Dermis blood vessel endothelial cell (primary cell): ENCODE data around the gene KLHL17. TPM values are rescaled to one million over a fixed set of nuclear protein-coding genes. Genes with fewer than 3 reads are reported as not detected.

Experiments used
- DNase-seq: peaks from one replicate; pipeline ENCODE4 v3.0.0; 2010
- total RNA-seq: library from RNA; depleted of rRNA; stranded (reverse); fragments of >200 nt; gene quantifications from 2 replicates; pipeline ENCODE4 v1.2.3, GENCODE V29; 2014

KLHL17 gene
- total RNA-seq, 1 donor from 2014 or later = 8.0 TPM

DNA sequence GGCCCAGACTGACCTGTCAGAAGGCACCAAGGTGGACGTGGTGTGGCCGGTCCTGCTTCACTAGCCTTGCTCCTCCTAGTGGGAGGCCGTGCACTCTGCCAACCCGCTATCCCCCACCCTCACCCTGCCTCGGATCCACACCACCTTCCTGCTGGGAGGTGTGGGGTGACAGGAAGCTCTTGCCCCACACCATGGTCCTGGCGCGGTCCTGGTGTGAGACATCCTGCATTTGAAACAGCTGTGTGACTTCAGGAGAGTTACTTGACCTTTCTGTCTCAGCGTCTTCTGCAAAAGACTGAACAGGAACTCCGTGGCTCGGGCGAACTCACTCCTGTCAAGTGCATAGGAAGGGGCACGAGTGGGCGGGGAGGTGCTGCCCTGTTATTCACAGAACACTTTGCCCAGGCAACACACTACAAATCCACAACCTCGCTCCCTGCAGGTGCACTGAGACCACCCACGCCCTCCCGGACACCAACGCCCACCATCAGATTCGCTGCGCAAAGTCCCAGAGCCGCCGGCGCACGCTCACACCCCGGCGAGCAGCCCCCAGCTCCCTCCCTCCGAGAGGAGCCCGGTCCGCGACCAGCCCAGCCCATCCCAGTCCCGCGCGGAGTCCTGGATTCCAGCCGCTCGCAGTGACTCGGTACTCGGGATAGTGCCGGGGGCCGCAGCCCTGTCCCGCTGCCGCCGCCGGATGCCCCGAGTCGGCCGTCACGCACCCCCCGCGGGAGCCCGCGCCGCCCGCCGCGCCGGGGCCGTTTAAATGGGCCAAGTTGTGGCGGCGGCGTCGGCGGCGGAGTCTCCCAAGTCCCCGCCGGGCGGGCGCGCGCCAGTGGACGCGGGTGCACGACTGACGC lies 37.0 kb upstream of the KLHL17 start, which contains the start of gene SAMD11:
Gene SAMD11 (plus strand): TSS at position 793 of the 860 bp plus-strand sequence. CDS start 509 bp downstream, outside the sequence.
- peak; percentile 82 for DNase-seq

DNA sequence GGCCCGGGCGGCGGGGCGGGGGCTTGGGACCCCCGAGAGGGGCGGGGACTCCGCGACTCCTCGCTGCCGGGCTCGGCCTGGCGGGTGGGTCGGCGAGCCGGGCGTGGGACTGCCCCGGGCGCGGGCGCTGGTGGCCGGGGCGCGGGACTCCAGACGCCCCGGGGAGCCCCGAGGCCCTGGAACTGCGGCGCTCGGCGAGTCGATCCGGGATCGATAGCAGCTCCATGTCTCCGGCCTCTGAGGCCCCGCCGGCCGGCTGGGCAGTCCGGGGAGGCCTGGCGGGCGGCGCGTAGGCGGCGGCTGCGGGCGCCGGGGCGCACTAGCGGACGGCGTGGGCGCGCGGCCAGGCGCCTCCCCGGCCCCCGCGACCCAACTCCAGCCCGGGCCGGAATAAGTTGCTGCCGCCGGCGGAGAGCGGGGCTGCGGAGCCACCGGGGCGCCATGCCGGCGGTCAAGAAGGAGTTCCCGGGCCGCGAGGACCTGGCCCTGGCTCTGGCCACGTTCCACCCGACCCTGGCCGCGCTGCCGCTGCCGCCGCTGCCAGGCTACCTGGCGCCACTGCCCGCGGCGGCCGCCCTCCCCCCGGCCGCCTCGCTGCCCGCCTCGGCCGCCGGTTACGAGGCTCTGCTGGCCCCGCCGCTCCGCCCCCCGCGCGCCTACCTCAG lies 36.3 kb upstream of the KLHL17 start:
- no peak for DNase-seq

DNA sequence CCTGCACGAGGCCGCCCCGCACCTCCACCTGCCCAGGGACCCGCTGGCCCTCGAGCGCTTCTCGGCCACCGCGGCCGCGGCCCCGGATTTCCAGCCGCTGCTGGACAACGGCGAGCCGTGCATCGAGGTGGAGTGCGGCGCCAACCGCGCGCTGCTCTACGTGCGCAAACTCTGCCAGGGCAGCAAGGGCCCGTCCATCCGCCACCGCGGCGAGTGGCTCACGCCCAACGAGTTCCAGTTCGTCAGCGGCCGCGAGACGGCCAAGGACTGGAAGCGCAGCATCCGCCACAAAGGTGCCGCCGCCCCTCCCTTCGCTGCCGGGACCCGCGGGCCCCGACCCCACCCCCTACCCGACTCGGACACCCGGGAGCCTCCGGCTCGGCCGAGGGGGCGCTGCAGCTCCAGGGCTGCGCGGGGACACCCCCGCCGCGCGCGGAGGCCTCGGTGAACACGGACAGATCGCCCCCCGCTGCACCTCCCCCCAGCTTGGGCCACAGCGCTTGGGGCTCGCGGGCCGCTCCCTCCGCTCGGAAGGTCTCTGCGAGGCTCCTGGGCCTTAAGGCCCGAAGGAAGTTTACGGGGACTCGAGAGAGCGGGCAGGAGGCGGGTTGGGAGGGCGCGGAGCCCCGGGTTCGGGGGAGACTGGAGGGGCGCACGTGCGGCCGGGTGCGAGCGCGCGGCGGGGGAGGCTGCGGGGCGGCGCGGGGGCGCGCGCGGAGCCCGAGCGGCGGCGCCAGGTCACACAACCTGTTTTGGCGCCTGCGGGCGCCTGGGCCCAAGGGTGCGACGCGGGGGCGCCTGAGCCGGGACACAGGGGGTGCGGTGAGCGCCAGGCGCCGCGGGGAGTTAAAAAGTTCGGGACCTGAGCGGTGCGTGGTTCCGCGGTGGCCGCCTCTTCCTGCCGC lies 35.5 kb upstream of the KLHL17 start:
- peak; percentile 37 for DNase-seq

DNA sequence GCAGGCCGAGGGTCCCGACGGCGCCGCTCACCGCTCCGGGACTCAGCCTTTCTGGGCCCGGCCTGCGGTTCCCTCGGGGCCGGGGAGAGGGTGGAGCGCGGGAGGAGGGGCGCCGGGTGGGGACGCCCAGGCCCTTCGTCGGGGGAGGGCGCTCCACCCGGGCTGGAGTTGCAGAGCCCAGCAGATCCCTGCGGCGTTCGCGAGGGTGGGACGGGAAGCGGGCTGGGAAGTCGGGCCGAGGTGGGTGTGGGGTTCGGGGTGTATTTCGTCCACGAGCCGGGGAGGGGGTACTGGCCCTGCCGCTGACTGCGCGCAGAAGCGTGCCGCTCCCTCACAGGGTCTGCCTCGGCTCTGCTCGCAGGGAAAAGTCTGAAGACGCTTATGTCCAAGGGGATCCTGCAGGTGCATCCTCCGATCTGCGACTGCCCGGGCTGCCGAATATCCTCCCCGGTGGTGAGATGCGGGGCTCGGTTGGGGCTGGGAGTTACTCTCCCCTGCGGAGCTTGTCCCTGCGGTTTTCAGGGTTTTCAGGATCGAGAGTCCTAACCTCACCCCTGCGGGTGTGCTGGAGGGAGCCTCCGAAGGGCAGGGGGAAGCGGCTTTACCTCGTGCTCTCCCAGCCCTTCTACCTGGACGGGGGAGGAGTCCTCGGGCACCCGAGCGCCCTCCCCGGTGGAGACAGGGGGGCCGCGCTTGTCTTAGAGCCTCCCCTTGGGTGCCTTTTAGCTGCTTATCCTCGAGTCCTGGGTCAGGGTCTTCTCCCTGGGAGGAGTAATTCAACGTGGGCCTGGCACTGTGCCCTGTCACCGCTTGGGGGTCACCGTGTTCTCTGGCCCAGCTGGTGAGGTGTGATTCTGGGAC lies 34.6 kb upstream of the KLHL17 start:
- no peak for DNase-seq

DNA sequence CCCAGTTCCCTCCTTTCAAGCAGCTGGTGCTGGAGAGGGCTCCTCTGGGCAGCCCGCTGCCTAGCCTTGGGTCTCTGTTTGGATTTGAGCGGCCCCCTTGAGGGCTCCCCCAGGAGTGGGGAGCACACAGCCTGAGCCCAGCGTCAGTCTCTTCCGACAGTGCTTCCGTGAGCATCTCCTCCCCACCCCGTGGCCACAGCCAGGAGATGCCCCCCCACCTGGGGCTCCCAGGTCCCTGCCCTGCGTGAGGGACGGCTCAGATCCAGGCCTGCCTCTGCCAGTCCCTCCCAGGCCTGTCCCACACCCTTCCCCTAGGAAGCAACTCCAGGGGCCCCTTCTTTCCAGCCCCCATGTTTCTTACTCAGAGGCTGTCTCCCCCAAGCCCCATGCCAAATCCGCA lies 33.1 kb upstream of the KLHL17 start:
- no peak for DNase-seq

DNA sequence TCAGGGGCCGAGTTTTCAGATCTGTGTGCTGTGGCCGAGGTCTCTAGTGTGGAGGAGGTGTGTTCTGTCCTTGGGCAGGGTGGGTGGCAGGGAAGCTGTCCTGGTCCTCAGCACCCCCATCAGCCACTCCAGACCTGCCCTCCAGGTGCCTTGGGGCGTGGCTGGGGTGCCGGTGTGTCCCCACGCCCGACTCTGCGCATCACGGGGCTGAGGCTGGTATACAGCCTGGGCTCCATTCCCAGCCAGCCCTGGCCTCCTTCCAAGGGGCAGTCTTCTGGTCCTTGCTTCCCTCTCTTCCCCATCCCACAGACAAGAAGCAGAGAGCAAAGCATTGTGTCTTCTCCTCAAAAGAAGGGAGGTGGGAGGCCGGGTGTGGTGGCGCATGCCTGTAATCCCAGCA lies 32.6 kb upstream of the KLHL17 start:
- DNase-seq = no peak

DNA sequence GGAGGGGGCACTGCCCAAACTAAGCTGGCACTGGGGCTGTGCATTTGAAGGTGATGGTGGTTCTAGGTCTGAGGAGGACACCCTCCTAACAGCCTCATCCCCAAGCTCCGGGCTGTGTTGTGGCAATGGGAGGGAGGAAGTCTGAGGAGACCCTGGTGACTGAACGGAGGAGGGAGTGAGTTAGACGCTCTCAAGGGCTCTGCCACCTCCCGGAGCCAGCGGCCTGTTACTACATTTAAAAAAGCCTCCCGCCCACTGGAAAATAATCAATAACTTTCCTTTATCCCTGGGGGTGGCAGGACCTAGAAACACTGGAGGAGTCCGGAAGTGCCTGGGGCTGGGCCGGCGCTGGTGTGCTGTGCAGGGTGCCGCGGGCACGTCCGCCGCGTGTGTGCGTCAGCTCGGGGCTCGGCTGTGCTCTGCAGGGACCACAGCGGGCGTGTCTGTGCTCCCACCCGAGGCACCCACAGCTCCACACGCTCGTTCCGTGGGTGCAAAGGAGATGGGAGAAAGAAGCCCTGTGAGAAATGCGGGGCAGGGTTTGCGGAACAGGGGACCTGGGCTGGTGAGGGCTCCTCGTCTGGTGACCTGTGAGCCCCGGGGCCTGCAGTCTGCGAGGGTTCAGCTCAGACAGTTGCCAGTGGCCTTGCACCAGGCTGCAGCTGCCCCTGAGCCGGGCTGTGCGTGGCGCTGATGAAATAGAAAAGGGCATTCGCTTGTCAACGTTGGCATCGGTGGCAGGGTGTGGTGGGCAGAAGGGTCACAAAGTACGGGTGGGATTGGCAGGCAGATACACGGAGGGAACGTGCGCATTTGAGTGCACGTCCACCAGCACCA lies 31.3 kb upstream of the KLHL17 start:
- DNase-seq = no peak

DNA sequence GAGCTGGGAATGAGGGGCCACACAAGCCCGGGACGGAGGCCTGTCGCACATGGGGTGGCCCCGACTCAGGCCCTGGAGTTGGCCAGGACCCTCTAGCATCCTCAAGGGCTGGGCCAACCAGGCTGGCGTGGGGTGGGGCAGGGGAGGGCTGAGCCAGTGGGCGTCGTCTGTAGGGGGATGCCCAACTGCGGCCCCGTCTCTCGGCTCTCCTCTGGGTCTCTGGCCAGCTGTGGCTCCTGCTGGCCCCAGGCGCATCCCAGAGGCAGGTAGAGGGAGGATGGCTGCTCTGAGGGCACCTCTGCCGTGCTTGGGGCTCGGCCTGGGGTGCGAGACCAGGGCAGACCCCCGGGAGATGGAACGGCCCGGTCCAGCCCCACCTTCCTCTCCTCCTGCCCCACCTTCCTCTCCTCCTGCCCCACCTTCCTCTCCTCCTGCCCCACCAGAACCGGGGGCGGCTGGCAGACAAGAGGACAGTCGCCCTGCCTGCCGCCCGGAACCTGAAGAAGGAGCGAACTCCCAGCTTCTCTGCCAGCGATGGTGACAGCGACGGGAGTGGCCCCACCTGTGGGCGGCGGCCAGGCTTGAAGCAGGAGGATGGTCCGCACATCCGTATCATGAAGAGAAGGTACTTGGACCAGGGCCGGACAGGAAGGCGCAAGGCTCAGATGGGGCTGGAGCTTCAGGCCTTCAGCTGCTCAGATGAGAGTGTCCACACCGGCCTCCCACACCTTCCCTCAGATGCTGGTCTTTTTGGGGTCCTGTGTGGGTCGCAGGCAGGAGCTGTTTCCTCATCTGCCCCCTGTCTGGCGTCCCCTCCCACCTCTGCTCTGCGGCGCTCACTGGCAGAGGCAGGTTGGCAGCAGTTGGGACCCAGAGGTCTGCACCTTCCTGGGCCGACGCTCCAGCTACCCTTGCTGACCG lies 30.4 kb upstream of the KLHL17 start:
- no peak for DNase-seq

DNA sequence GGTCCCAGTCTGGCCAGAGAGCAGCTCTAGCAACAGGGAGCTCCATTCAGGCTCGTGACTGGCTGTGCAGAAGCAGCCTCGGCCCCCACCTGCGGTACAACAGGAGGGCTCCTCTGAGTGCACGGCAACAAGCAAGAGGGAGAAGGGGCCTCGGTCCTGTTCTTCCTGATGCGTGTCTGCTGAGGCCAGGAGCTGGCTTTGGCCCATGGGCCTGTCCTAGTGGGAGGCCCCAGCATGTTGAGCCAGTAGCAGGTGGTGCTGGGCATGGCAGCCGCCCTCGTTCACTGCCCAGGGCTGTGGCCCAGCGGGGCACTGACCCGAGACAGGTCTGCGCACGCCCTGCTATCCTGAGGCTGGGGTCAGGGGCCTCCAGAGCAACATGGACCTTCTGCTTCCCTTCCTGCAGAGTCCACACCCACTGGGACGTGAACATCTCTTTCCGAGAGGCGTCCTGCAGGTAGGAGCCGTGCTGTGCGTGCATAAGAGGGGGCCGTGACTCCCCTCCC lies 29.7 kb upstream of the KLHL17 start:
- no peak for DNase-seq

DNA sequence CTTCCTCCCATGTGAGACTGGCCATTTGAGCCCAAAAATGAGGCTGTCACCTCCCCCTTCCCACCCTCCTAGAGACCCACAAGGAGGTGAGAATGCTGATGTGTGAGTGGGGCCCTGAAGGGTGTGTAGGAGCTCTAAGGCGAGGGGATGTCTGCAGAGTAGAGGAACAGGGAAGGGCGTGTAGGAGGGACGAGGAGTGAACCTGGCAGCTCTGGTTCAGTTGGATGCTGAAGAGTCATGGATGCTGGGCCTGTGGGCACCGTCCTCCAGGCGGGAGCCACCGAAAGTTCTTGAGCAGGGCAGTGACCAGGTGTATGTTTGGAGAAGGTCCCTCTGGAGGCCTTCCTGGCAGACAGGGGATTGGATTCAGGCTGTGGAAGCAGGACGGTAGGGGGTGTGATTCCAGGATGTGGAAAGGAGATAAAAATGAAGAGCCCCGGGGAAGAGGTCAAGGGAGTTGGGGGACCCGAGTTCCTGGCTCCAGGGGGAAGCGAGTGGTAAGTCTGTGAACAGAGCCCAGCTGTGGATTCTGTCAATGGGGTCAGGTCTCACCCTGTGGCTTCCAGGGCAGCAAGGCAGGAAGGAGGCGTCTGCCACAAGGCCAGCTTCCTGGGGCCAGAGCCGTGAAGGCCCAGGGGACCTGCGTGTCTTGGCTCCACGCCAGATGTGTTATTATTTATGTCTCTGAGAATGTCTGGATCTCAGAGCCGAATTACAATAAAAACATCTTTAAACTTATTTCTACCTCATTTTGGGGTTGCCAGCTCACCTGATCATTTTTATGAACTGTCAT lies 28.8 kb upstream of the KLHL17 start:
- no peak for DNase-seq

DNA sequence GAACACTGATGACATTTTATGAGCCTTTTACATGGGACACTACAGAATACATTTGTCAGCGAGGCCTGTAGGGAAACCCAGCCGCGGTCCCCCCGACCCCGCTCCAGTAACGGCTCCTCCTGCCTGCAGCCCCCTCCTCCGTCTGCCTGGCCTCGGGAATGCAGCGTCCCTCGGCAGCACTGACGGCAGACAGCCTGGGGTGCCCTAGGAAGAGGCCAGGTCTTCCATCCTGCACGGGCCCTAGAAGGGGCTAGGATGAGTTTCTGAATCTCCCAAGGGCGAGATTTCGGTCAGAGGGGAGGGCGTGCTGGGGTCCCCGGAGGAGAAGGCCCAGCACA lies 28.2 kb upstream of the KLHL17 start:
- DNase-seq = no peak

DNA sequence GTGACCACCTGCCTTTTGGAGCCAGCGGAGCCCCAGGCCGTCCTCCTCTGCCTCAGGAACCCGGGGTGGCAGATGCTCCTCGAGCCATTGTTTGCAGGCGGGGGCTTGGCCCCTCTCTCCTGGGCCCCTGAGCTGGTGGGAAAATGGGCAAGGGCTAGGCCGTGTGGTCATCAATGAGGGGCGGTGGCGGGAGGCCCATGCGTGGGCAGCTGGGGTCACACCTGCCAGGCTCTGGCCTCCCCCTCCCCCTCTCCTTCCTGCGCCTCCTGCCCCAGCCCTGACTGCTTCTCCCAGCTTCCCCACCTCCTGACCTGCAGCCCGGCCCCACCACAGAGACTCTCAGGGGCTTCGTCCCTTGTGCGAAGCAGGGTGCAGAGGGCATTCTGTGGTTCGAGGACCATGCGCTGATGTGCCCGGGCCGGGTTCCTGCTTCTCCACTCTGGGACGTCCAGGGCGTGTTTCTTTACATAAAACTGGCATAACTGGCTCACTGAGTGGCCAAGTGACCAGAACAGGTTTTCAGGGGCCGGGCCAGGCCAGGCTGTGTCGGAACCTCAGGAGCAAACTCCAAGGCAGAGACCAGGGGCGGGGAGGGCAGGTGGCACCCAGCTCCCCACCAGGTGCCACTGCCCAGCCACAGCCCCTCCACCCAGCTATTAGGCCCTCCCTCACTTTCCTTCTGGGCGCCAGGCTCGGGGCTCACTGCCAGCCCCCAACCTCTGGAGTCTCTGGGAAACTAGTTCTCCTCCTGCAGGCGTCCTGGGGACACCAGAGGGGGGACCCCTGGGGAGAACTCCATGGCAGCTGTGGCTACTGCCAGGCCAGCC lies 27.4 kb upstream of the KLHL17 start:
- DNase-seq = no peak

DNA sequence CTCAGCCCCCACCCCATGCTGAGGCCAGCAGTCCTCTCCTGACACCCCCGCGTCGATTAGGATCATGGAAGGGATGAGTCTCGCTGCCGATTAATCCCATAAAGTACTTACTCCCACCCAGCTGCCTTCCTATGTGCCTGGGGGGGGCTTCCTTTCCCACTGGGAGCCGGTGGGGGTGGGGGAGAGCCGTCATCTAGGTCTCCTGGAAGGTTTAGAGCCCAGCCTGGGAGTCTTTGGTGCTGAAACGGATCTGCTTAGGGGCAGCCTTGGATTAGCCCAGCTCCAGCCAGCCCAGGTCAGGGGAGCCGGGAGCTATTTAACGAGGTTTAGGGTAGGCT lies 26.8 kb upstream of the KLHL17 start:
- DNase-seq = no peak

DNA sequence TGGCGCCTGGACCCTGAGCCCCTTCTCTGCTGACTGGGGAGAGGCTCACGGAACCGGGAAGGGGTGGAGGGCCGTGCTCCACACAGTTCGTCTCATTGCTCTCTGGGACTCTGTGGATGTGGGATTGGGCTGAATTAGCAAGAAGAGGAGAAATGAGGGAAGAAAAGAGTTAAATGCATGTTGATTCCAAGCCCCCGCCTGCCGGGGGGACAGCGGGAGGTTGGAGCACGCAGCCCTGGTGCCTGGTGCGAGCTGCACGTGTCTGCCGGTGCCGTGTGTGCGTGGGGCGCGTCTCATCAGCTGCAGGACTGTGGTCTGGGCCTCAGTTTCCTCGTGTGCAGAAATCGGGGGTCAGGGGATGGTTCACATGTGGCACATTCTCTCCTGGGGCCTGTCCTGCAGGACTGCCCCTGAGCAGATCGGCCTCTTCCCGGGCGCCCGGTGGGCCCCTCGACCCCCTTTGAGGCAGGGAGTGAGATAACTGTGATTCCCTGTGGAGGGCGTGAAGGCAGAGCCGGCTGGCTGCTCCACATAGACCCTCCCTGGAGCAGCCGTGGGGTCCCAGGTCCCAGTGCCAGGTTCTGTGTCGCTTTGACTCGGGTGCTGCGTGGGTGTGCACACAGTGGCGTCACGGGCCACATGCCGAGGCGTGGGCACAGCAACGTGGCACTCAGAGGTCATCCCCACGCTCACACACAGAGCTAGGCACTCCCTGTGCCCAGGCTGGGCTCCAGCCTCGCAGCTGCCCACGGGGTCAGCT lies 25.2 kb upstream of the KLHL17 start:
- DNase-seq = no peak

DNA sequence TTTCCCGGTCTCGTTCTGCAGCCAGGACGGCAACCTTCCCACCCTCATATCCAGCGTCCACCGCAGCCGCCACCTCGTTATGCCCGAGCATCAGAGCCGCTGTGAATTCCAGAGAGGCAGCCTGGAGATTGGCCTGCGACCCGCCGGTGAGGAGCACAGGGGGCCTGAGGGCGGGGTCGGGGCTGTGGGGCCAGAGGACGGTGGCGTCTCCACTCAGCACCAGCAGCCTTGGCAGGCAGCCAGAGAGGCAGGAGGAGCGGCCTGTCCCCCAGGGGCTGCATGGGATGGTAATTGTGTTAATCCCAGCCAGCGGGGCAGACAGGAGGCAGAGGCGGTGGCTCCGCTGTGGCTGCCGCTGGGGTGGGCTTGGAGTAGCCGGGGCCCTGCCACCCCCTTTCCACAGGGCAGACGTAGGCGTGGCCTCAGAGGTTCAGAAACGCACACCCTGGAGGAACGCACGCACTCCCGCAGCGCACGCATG lies 24.6 kb upstream of the KLHL17 start:
- no peak for DNase-seq

DNA sequence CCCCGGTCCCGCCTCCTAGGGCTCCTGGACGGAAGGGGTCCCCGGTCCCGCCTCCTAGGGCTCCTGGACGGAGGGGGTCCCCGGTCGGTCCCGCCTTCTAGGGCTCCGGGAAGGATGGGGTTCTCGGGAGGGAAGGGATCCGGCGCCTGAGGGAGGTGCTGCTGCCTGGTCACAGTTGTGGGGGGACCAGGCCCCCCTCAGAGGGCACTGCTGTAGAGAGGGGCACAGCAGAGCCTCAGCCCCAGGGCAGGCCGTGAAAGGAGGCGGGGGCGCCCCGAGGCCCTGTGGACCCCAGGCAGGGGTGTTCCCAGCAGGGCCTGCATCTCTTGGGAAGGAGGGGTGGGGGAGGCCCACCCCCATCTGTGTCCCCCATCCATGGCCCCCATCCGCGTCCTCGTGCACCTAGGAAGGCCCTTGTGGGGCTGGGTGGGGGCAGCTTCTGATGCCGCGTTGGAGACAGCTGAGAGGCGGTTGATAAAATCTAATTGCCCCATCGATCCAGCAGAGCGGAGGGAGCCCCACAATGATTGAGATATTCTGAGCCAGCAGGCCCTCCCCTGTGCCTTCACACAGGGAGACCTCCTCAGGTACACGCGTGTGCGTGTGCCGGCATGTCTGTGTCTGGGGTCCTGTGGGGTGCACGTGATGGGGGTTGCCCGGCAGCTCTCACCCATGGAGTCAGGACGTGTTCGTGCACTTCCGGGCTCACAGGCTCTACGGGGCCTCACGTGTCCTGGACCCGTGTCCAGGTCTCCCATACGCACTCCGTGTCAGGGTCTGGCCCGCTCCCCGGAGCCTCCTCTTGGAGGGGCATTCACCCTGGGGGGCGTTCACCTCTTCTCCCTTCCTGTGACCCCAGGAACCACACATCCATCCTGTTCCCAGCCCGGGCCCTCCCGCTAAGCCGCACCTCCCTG lies 23.8 kb upstream of the KLHL17 start:
- DNase-seq = no peak
